ENCODE measurements around the gene PRUNE2. TPM values are rescaled to one million over a fixed set of nuclear protein-coding genes. Genes with fewer than 3 reads are reported as not detected.

The PRUNE2 gene
- polyA plus RNA-seq, 1 donor (not counting 4 experiments of a cell fraction or from before 2014, with no cell fraction given) = 0.41 TPM

- no peaks in the 10 kb centered on the region for H3K79me2 ChIP-seq (ENCODE audit: control insufficient read depth, insufficient read depth, low read length)
- TF ChIP-seq CTCF (optimal IDR thresholded peaks at IDR 0.05 in 1 of 3, IDR thresholded peaks at IDR 0.05 in 1 of 3, conservative IDR thresholded peaks at IDR 0.05 in 1 of 3; ENCODE audit: extremely low read depth in 1 of 3, insufficient read depth in 2 of 3, low read length in 3 of 3) = no peak
- TF ChIP-seq EZH2 (IDR thresholded peaks at IDR 0.05; ENCODE audit: low read length) = no peak
- dilution Hi-C loops (cut with MboI; ENCODE audit: extremely low pct_ligation_motif_present, low sequenced_read_pairs) = no loop called here
- H2AFZ ChIP-seq (ENCODE audit: control insufficient read depth, low read length) = no peak overlapping the region
- FAIRE-seq = no peak
- no peaks in the 10 kb centered on the region for H3K4me1 ChIP-seq (ENCODE audit: control insufficient read depth, extremely low read depth, insufficient read depth, low read length)
- no peak overlapping the region for H3K27ac ChIP-seq (ENCODE audit: control insufficient read depth, insufficient read depth, low read length)
- no peak for DNase-seq (ENCODE audit: low read depth, low spot score)
- H3K4me3 ChIP-seq (ENCODE audit: control insufficient read depth in 2 of 3, extremely low read depth in 1 of 3, insufficient read depth in 2 of 3, low read depth in 1 of 3, low read length in 3 of 3) = no peak overlapping the region
- no peak overlapping the region for H3K4me2 ChIP-seq (ENCODE audit: control insufficient read depth, extremely low read depth, insufficient read depth, low read depth, low read length)
- no peaks in the 10 kb centered on the region for H3K27me3 ChIP-seq (ENCODE audit: control insufficient read depth, extremely low read depth, insufficient read depth, low read length)
- H3K9ac ChIP-seq (ENCODE audit: control insufficient read depth, extremely low read depth, insufficient read depth, low read length) = no peak overlapping the region
- H3K9me3 ChIP-seq (ENCODE audit: control insufficient read depth, low read depth, low read length) = no peaks in the 10 kb centered on the region
- no peaks in the 10 kb centered on the region for H3K9me1 ChIP-seq (ENCODE audit: control insufficient read depth, extremely low read depth, insufficient read depth, low read length)
- H4K20me1 ChIP-seq (ENCODE audit: control insufficient read depth, extremely low read depth, insufficient read depth, low read length) = no peaks in the 10 kb centered on the region
- no peaks in the 10 kb centered on the region for H3K36me3 ChIP-seq (ENCODE audit: control insufficient read depth in 2 of 2, extremely low read depth in 1 of 2, insufficient read depth in 2 of 2, low read length in 2 of 2)
Measured at GRCh38 chr9:76886318-76886717, 19.6 kb downstream of the PRUNE2 start.

- DNase-seq (ENCODE audit: low read depth, low spot score) (no peak), FAIRE-seq (no peak)
- H4K20me1 ChIP-seq (ENCODE audit: control insufficient read depth, extremely low read depth, insufficient read depth, low read length) = no peaks in the 10 kb centered on the region
- no peak overlapping the region for H3K9ac ChIP-seq (ENCODE audit: control insufficient read depth, extremely low read depth, insufficient read depth, low read length)
- H3K9me3 ChIP-seq (ENCODE audit: control insufficient read depth, low read depth, low read length) = no peaks in the 10 kb centered on the region
- no peaks in the 10 kb centered on the region for H3K4me1 ChIP-seq (ENCODE audit: control insufficient read depth, extremely low read depth, insufficient read depth, low read length)
- no peak overlapping the region for H3K27ac ChIP-seq (ENCODE audit: control insufficient read depth, insufficient read depth, low read length)
- H3K27me3 ChIP-seq (ENCODE audit: control insufficient read depth, extremely low read depth, insufficient read depth, low read length) = no peaks in the 10 kb centered on the region
- no peaks in the 10 kb centered on the region for H3K9me1 ChIP-seq (ENCODE audit: control insufficient read depth, extremely low read depth, insufficient read depth, low read length)
- H3K4me2 ChIP-seq (ENCODE audit: control insufficient read depth, extremely low read depth, insufficient read depth, low read depth, low read length) = no peak overlapping the region
- no peaks in the 10 kb centered on the region for H3K79me2 ChIP-seq (ENCODE audit: control insufficient read depth, insufficient read depth, low read length)
- no peak overlapping the region for H3K4me3 ChIP-seq (ENCODE audit: control insufficient read depth in 2 of 3, extremely low read depth in 1 of 3, insufficient read depth in 2 of 3, low read depth in 1 of 3, low read length in 3 of 3)
- dilution Hi-C loops (cut with MboI; ENCODE audit: extremely low pct_ligation_motif_present, low sequenced_read_pairs) = no loop called here
- no peak for TF ChIP-seq CTCF (optimal IDR thresholded peaks at IDR 0.05 in 1 of 3, IDR thresholded peaks at IDR 0.05 in 1 of 3, conservative IDR thresholded peaks at IDR 0.05 in 1 of 3; ENCODE audit: extremely low read depth in 1 of 3, insufficient read depth in 2 of 3, low read length in 3 of 3)
- no peak for TF ChIP-seq EZH2 (IDR thresholded peaks at IDR 0.05; ENCODE audit: low read length)
- H2AFZ ChIP-seq (ENCODE audit: control insufficient read depth, low read length) = no peak overlapping the region
- no peaks in the 10 kb centered on the region for H3K36me3 ChIP-seq (ENCODE audit: control insufficient read depth in 2 of 2, extremely low read depth in 1 of 2, insufficient read depth in 2 of 2, low read length in 2 of 2)
Measured at GRCh38 chr9:76884823-76885222, 21.1 kb downstream of the PRUNE2 start.

Data from keratinocyte (primary cell).